ENCODE measurements around the gene MOV10L1.

The MOV10L1 gene

DNA sequence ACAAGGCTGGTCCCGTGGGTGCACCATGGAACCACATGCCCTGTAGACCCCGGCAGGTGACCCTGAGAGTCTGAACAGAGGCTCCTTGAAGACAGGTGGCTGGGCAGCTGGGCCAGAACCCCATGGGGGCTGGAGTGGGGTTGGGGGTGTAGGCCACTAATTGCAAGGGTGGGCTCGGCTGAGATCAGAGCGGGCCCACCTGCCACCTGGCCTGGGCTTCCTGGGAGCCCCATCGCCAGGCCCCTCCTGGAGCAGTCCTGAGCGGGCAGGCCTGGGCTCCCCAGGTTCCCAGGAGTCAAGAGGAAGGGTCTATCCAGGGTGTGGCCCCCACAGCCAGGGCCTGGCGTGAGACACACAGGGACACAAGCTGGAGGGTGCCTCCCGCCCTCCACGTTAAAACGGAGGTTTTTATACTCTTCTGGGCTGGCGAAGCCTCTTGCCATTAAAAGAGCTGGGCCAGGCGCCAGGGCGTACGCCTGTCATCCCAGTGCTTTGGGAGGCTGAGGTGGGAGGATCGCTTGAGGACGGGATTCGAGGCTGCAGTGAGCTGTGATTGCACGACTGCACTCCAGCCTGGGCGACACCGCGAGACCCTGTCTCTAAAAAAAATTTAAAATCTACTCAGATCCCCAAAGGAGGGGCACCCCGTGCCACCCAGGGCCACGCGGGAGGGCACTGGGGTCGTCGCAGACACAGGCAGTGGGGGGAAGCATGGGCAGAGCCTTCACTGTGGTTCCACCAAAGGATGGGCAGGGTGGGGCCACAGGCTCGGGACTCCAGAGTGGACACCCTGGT lies 91.1 kb downstream of the MOV10L1 start:
- TF ChIP-seq, protein P1, sequence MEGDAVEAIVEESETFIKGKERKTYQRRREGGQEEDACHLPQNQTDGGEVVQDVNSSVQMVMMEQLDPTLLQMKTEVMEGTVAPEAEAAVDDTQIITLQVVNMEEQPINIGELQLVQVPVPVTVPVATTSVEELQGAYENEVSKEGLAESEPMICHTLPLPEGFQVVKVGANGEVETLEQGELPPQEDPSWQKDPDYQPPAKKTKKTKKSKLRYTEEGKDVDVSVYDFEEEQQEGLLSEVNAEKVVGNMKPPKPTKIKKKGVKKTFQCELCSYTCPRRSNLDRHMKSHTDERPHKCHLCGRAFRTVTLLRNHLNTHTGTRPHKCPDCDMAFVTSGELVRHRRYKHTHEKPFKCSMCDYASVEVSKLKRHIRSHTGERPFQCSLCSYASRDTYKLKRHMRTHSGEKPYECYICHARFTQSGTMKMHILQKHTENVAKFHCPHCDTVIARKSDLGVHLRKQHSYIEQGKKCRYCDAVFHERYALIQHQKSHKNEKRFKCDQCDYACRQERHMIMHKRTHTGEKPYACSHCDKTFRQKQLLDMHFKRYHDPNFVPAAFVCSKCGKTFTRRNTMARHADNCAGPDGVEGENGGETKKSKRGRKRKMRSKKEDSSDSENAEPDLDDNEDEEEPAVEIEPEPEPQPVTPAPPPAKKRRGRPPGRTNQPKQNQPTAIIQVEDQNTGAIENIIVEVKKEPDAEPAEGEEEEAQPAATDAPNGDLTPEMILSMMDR (IDR thresholded peaks at IDR 0.05; ENCODE audit: low read depth, low read length) = no peak
- Histone ChIP-seq H3K36me3 (no peaks in the 10 kb centered on the region), H3K9me3 (no peaks in the 10 kb centered on the region), H3K27me3 (no peaks in the 10 kb centered on the region), H3K4me3 (ENCODE audit: low read depth, low read length) (no peak overlapping the region), H3K4me1 (no peaks in the 10 kb centered on the region)
- DNase-seq = no peak

DNA sequence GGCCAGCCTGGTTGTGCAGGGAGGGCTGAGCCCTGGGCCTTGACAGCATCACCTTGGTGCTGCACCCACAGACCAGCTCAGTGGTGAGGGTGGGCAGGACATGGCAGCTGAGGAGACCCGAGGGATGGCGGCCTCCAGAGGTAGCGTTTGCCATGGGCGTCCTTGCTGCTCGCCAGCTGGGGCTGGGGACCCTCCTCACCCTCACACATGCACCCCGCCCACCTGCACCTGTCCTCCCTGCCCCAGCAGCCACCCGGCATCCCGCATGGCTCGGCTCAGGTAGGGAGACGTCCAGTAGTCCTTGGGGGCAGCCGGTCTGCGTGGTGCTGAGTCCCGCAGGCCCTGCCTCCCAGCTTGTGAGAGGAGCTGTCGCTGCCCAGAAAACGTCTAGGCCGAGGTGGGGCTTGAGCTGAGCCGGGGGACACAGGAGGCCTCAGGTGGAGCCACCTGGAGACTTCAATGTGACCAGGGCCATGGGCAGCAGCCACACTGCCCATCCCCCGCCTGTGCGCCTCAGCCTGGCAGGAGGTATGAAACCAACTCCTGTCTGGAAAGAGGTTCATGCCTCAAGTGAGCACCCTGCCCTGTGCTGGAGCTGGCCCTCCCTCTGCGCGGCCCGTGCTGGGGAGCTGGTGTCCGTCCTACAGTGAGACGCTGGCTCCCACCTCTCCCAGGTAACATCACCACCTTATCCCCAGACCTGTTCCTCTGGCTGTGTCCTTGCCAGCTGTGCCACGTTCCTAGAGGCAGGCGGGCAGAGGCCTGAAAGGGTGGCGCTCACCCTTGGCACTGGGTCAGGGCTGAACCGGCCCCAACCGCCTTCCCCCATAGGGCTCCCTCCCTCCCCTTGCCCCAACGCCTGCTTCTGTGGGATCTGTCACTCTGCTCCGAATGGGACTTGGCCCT lies 92.6 kb downstream of the MOV10L1 start:
- Histone ChIP-seq H3K9me3 (no peaks in the 10 kb centered on the region), H3K4me3 (ENCODE audit: low read depth, low read length) (no peak overlapping the region), H3K27me3 (no peaks in the 10 kb centered on the region), H3K36me3 (no peaks in the 10 kb centered on the region; the same call in 1 of the 2 replicates), H3K4me1 (peaks cover 3% of the 10 kb centered on the region; the same call in 1 of the 2 replicates)
- no peak for DNase-seq
- TF ChIP-seq, protein P1 (IDR thresholded peaks at IDR 0.05; ENCODE audit: low read depth, low read length) = no peak

DNA sequence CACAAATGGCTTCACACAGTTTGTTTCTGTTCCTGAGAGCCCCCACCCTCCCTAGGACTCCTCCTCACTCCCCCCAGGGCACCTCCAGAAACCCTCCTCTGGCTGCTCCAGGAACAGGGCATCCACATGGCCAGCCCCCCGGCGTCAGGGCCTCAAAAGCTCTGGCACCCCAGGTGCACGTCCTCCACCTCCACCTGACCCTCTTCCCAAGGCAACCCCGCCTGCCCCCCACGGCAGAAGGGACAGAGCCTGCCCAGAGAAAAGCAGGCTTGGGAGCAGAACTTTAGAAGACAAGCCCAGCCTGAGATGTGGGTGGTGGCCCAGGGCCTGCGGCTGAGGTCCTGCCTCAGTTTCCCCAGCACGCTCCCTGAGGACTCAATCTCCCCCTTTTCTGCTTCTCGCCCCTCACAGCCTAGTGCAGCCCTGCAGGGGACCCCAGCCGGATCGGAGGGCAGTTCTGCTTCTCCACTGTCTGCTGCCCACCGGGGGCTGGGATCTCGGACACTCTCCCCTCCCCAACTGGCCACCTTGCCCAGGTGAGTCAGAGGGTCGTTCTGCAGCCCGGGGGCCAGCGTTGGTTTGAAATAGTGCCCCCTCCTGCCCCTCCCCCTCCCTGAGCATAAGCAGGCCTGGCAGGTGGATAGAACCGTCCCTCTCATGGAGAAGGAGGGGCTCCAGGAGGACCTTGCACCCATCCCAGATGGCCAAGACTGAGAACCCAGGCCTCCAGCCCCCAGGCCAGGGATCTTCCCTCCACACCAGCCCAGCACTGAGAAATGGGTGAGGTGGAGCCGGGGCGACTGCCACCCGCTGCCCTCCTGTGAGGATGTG lies 93.5 kb downstream of the MOV10L1 start:
- no peak for DNase-seq
- Histone ChIP-seq H3K36me3 (no peaks in the 10 kb centered on the region; the same call in 1 of the 2 replicates), H3K27me3 (no peaks in the 10 kb centered on the region), H3K4me3 (ENCODE audit: low read depth, low read length) (no peak overlapping the region), H3K4me1 (peaks cover 3% of the 10 kb centered on the region; the same call in 1 of the 2 replicates), H3K9me3 (no peaks in the 10 kb centered on the region)
- TF ChIP-seq, protein P1 (IDR thresholded peaks at IDR 0.05; ENCODE audit: low read depth, low read length) = no peak

DNA sequence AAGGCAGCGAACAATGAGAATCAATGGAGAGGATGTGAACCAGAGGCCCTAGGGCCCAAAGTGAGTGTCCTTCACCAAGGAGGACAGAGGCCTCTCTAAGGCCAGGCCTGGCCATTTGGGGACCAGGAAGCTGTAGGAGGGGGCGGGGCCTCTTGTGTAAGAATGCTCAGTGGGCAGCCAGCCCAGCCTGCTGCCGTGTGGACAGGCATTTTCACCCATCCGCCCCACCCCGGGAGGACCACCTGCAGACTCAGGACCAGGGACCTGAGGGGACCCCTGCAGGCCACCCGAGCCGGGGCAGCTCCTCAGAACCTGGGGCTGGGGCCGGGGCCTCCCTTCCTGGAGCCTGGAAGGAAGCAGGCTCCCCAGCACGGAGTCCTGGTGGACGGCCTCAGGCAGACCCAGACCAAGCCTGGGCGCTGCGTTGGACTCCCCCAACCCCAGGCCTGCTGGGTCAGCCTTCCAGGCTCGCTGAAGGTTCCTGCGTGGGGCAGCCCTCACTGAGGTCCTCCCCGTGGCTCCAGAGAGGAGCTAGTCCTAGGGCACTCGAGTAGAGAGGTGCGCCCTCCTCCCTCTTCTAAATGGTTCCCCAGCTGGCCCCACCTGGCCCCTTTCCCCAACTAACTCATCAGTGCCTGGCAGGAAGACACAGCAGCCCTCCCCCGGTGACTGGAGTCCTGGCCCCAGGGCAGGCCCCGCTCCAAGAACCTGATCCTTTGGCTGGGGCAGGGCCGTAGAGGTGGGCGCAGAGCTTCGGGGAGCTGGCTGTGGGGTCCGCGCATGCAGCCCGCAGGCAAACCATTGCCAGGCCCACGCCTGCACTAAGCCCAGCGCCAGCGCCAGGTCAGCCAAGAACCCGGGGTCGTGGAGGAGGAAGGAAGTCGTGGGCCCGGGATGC lies 94.4 kb downstream of the MOV10L1 start:
- Histone ChIP-seq H3K9me3 (no peaks in the 10 kb centered on the region), H3K27me3 (no peaks in the 10 kb centered on the region), H3K4me3 (ENCODE audit: low read depth, low read length) (no peak overlapping the region), H3K36me3 (no peaks in the 10 kb centered on the region; the same call in 1 of the 2 replicates), H3K4me1 (peaks cover 7% of the 10 kb centered on the region)
- TF ChIP-seq, protein P1 (IDR thresholded peaks at IDR 0.05; ENCODE audit: low read depth, low read length) = no peak
- DNase-seq = no peak

DNA sequence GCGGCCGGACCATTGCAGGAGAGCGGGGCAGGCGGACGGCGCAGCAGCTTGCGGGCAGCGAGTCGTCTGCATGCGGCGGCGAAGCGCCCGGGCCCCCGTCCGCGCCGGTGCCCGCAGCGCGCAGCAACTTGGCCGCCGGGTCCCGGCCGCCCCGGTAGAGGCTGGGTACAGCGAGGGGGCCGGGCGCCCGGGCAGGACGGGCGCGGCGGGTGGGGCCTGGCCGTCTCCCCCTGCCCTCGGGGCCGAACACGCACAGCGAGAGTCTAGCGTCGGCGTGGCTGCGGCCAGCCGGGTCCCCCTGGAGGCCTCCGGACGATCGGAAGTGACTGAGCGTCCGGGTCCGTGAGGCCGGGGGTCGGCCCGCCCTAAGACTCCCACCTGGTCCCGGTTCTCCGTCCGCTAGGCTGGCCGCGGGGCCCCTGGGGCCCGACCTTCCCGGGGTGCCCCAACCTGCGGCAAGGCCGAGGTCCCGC lies 95.1 kb downstream of the MOV10L1 start:
- no peak for DNase-seq
- H3K27me3 ChIP-seq = no peaks in the 10 kb centered on the region
- TF ChIP-seq, protein P1 (IDR thresholded peaks at IDR 0.05; ENCODE audit: low read depth, low read length) = no peak
- H3K4me3 ChIP-seq (ENCODE audit: low read depth, low read length) = no peak overlapping the region
- no peaks in the 10 kb centered on the region for H3K9me3 ChIP-seq
- H3K4me1 ChIP-seq = peaks cover 14% of the 10 kb centered on the region
- H3K36me3 ChIP-seq = no peaks in the 10 kb centered on the region; the same call in 1 of the 2 replicates
